Measurements from ENCODE around the gene FHIT. TPM values are rescaled to one million over a fixed set of nuclear protein-coding genes. Genes with fewer than 3 reads are reported as not detected.
A peak's percentile ranks its signal among the peaks of the same experiment; 100 is the strongest.

The FHIT gene
- total and polyA plus RNA-seq, 4 donors, result 2.6 to 21.3 (median 8.7) TPM

GRCh38 chr3:60025096-60026050 is 1225.9 kb downstream of the FHIT start:
- H3K27ac ChIP-seq (ENCODE audit: low read depth in 1 of 2, low read length in 1 of 2), result no peak overlapping the region
- peaks cover 0 to 1% (median 0%) of the 10 kb centered on the region in 5 donors for H3K4me1 ChIP-seq (ENCODE audit: control insufficient read depth in 5 of 5, insufficient read depth in 5 of 5, low read length in 5 of 5)
- no peaks in the 10 kb centered on the region for H3K9me3 ChIP-seq (ENCODE audit: control insufficient read depth in 4 of 4, insufficient read depth in 3 of 4, low read length in 3 of 4)
- no peak overlapping the region for H3K4me3 ChIP-seq
- ATAC-seq (ENCODE audit: insufficient read depth, low FRiP score) (no peak), DNase-seq (peak in 1 of 3 donors; percentile 25)
- no peaks in the 10 kb centered on the region for H3K27me3 ChIP-seq (ENCODE audit: control insufficient read depth in 3 of 3, insufficient read depth in 3 of 3, low read length in 2 of 3)
- no peak overlapping the region for H3K9ac ChIP-seq (ENCODE audit: insufficient read depth in 1 of 2, low read length in 2 of 2)
- TF ChIP-seq CTCF (IDR thresholded peaks at IDR 0.05; ENCODE audit: control extremely low read depth, extremely low read depth), result no peak
- 84 to 88% methylated on average over 3 of the region's 3 CpGs for WGBS, 2 donors
- no peaks in the 10 kb centered on the region for H3K36me3 ChIP-seq (ENCODE audit: control insufficient read depth in 4 of 4, insufficient read depth in 4 of 4, low read length in 4 of 4)

GRCh38 chr3:60024400-60024799 is 1226.9 kb downstream of the FHIT start:
- Histone ChIP-seq H3K27ac (ENCODE audit: low read depth in 1 of 2, low read length in 1 of 2) (no peak overlapping the region), H3K9me3 (ENCODE audit: control insufficient read depth in 4 of 4, insufficient read depth in 3 of 4, low read length in 3 of 4) (no peaks in the 10 kb centered on the region), H3K4me3 (no peak overlapping the region), H3K4me1 (ENCODE audit: control insufficient read depth in 5 of 5, insufficient read depth in 5 of 5, low read length in 5 of 5) (peaks cover 0 to 1% (median 0%) of the 10 kb centered on the region in 5 donors), H3K27me3 (ENCODE audit: control insufficient read depth in 3 of 3, insufficient read depth in 3 of 3, low read length in 2 of 3) (no peaks in the 10 kb centered on the region), H3K36me3 (ENCODE audit: control insufficient read depth in 4 of 4, insufficient read depth in 4 of 4, low read length in 4 of 4) (no peaks in the 10 kb centered on the region), H3K9ac (ENCODE audit: insufficient read depth in 1 of 2, low read length in 2 of 2) (no peak overlapping the region)
- DNase-seq (no peak), ATAC-seq (ENCODE audit: insufficient read depth, low FRiP score) (no peak)
- WGBS, 2 donors, result 95 to 98% methylated on average over 2 of the region's 2 CpGs
- TF ChIP-seq CTCF (IDR thresholded peaks at IDR 0.05; ENCODE audit: control extremely low read depth, extremely low read depth), result no peak

- Histone ChIP-seq H3K27ac (ENCODE audit: low read depth in 1 of 2, low read length in 1 of 2) (no peak overlapping the region), H3K27me3 (ENCODE audit: control insufficient read depth in 3 of 3, insufficient read depth in 3 of 3, low read length in 2 of 3) (no peaks in the 10 kb centered on the region), H3K9ac (ENCODE audit: insufficient read depth in 1 of 2, low read length in 2 of 2) (no peak overlapping the region), H3K36me3 (ENCODE audit: control insufficient read depth in 4 of 4, insufficient read depth in 4 of 4, low read length in 4 of 4) (no peaks in the 10 kb centered on the region), H3K4me1 (ENCODE audit: control insufficient read depth in 5 of 5, insufficient read depth in 5 of 5, low read length in 5 of 5) (peaks cover 0 to 1% (median 0%) of the 10 kb centered on the region in 5 donors), H3K9me3 (ENCODE audit: control insufficient read depth in 4 of 4, insufficient read depth in 3 of 4, low read length in 3 of 4) (no peaks in the 10 kb centered on the region), H3K4me3 (no peak overlapping the region)
- DNase-seq (no peak), ATAC-seq (ENCODE audit: insufficient read depth, low FRiP score) (no peak)
- TF ChIP-seq CTCF (IDR thresholded peaks at IDR 0.05; ENCODE audit: control extremely low read depth, extremely low read depth), result no peak
These were observed 1228.1 kb downstream of the FHIT start for GRCh38 chr3:60023189-60023588.

Measured in lung (tissue), 12 donors.